Amniotic stem cell (primary cell): Measurements from ENCODE around the gene USO1.
"Not testable (repeated sequence)": the region's sequence is repeated elsewhere in the genome, so short reads cannot be mapped to it uniquely, and the experiment has no call there.

Experiments
- DNase-seq: peaks from one replicate; lab custom pipeline; 2025; lab: John Stamatoyannopoulos, UW

The USO1 gene

GRCh38 chr4:75724066-75724866 lies at the start of gene USO1:
Gene USO1 (plus strand): TSS chr4:75724577. CDS start chr4:75724820, 243 bp downstream.
- DNase-seq: peak; percentile 97

- DNase-seq: no peak
Observed at GRCh38 chr4:75675004-75675531, 49.3 kb upstream of the USO1 start.

GRCh38 chr4:75678473-75678872 lies 45.9 kb upstream of the USO1 start:
- no peak for DNase-seq

- no peak for DNase-seq
Observed at GRCh38 chr4:75678965-75679364, 45.4 kb upstream of the USO1 start.

GRCh38 chr4:75679876-75680575 lies 44.4 kb upstream of the USO1 start:
- no peak for DNase-seq

GRCh38 chr4:75683482-75684155 lies 40.8 kb upstream of the USO1 start:
- no peak for DNase-seq

GRCh38 chr4:75685546-75686189 lies 38.7 kb upstream of the USO1 start:
- DNase-seq: no peak

- DNase-seq: no peak
Observed at GRCh38 chr4:75686346-75686745, 38.0 kb upstream of the USO1 start.

GRCh38 chr4:75687125-75687524 lies 37.3 kb upstream of the USO1 start:
- not testable (repeated sequence) for DNase-seq

- not testable (repeated sequence) for DNase-seq
Observed at GRCh38 chr4:75692066-75692465, 32.3 kb upstream of the USO1 start.

GRCh38 chr4:75696071-75696470 lies 28.3 kb upstream of the USO1 start:
- DNase-seq: no peak

GRCh38 chr4:75696581-75696980 lies 27.8 kb upstream of the USO1 start:
- no peak for DNase-seq

GRCh38 chr4:75698162-75698962 lies 26.0 kb upstream of the USO1 start:
- DNase-seq: no peak

- no peak for DNase-seq
Observed at GRCh38 chr4:75698963-75699228, 25.5 kb upstream of the USO1 start.

GRCh38 chr4:75699299-75699698 lies 25.1 kb upstream of the USO1 start:
- DNase-seq: no peak

GRCh38 chr4:75702919-75703411 lies 21.4 kb upstream of the USO1 start:
- no peak for DNase-seq

GRCh38 chr4:75705198-75705977 lies 19.0 kb upstream of the USO1 start:
- no peak for DNase-seq

- DNase-seq: no peak
Observed at GRCh38 chr4:75708218-75708691, 16.1 kb upstream of the USO1 start.

- DNase-seq: no peak
Observed at GRCh38 chr4:75710246-75710645, 14.1 kb upstream of the USO1 start.

- no peak for DNase-seq
Observed at GRCh38 chr4:75714011-75714410, 10.4 kb upstream of the USO1 start.
